Mucosa of rectum (tissue), 2 donors: Measurements from ENCODE around the gene BCCIP.

Experiments used
- H3K27ac ChIP-seq, 2 donors: one replicate each; pipeline ENCODE4 v1.7.0; 2013; ENCODE audit warnings: inconsistent platforms in 2 of 2, low read depth in 2 of 2, low read length in 2 of 2
- H3K27me3 ChIP-seq, 2 donors: one replicate each; pipeline ENCODE4 v1.7.0; 2013; ENCODE audit warnings: low read length in 2 of 2; ENCODE audit not compliant: control insufficient read depth in 2 of 2, insufficient read depth in 2 of 2
- H3K36me3 ChIP-seq, 2 donors: one replicate each; pipeline ENCODE4 v1.7.0; 2013; ENCODE audit warnings: low read length in 2 of 2; ENCODE audit not compliant: control insufficient read depth in 2 of 2, insufficient read depth in 2 of 2
- H3K4me1 ChIP-seq, 2 donors: one replicate each; pipeline ENCODE4 v1.7.0; 2013; ENCODE audit warnings: low read length in 2 of 2, mild to moderate bottlenecking in 1 of 2; ENCODE audit not compliant: control insufficient read depth in 2 of 2, insufficient read depth in 2 of 2
- H3K4me3 ChIP-seq, 2 donors: one replicate each; pipeline ENCODE4 v1.7.0; 2013; ENCODE audit warnings: low read length in 2 of 2
- H3K9ac ChIP-seq, 2 donors: one replicate each; pipeline ENCODE4 v1.7.0; 2013; ENCODE audit warnings: low read length in 2 of 2, low read depth in 1 of 2, mild to moderate bottlenecking in 1 of 2
- H3K9me3 ChIP-seq, 2 donors: one replicate each; pipeline ENCODE4 v1.7.0; 2013; ENCODE audit warnings: low read length in 2 of 2; ENCODE audit not compliant: control insufficient read depth in 2 of 2
- donor health status: healthy.
- donor health status: Normal muscosa, but diverticular disease.

BCCIP gene

GRCh38 chr10:125782616-125783015 lies 40.7 kb upstream of the BCCIP start:
- Histone ChIP-seq H3K9ac (no peak overlapping the region), H3K27me3 (no peaks in the 10 kb centered on the region), H3K4me3 (no peak overlapping the region), H3K27ac (no peak overlapping the region), H3K9me3 (no peaks in the 10 kb centered on the region), H3K4me1 (no peaks in the 10 kb centered on the region), H3K36me3 (no peaks in the 10 kb centered on the region)

- no peak overlapping the region for H3K27ac ChIP-seq
- H3K9ac ChIP-seq, result no peak overlapping the region
- no peaks in the 10 kb centered on the region for H3K9me3 ChIP-seq
- H3K4me3 ChIP-seq, result no peak overlapping the region
- H3K27me3 ChIP-seq, result no peaks in the 10 kb centered on the region
- H3K36me3 ChIP-seq, result peaks cover 0 to 4% of the 10 kb centered on the region in 2 donors
- no peaks in the 10 kb centered on the region for H3K4me1 ChIP-seq
Observed at GRCh38 chr10:125783408-125783807, 39.9 kb upstream of the BCCIP start.

GRCh38 chr10:125783957-125784356 lies 39.4 kb upstream of the BCCIP start:
- Histone ChIP-seq H3K9ac (no peak overlapping the region), H3K27ac (no peak overlapping the region), H3K4me3 (no peak overlapping the region), H3K9me3 (no peaks in the 10 kb centered on the region), H3K4me1 (no peaks in the 10 kb centered on the region), H3K27me3 (no peaks in the 10 kb centered on the region), H3K36me3 (peaks cover 0 to 4% of the 10 kb centered on the region in 2 donors)

- peaks cover 0 to 11% of the 10 kb centered on the region in 2 donors for H3K36me3 ChIP-seq
- no peak overlapping the region for H3K9ac ChIP-seq
- H3K4me3 ChIP-seq, result no peak overlapping the region
Observed at GRCh38 chr10:125785791-125786190, 37.6 kb upstream of the BCCIP start.

GRCh38 chr10:125788156-125789034 lies 35.0 kb upstream of the BCCIP start:
- Histone ChIP-seq H3K4me3 (no peak overlapping the region), H3K9me3 (no peaks in the 10 kb centered on the region), H3K27ac (no peak overlapping the region), H3K36me3 (peaks cover 8 to 21% of the 10 kb centered on the region in 2 donors), H3K9ac (no peak overlapping the region), H3K27me3 (no peaks in the 10 kb centered on the region), H3K4me1 (no peaks in the 10 kb centered on the region)

More at GRCh38 chr10:125785791-125786190, 37.6 kb upstream of the BCCIP start:
- Histone ChIP-seq H3K4me1 (no peaks in the 10 kb centered on the region), H3K27ac (no peak overlapping the region), H3K27me3 (no peaks in the 10 kb centered on the region), H3K9me3 (no peaks in the 10 kb centered on the region)

- no peaks in the 10 kb centered on the region for H3K4me1 ChIP-seq
- no peaks in the 10 kb centered on the region for H3K9me3 ChIP-seq
- H3K27me3 ChIP-seq, result no peaks in the 10 kb centered on the region
- peaks cover 20 to 48% of the 10 kb centered on the region in 2 donors for H3K36me3 ChIP-seq
- H3K27ac ChIP-seq, result no peak overlapping the region
- H3K4me3 ChIP-seq, result no peak overlapping the region
- H3K9ac ChIP-seq, result no peak overlapping the region
Observed at GRCh38 chr10:125792342-125793300, 30.7 kb upstream of the BCCIP start.

GRCh38 chr10:125795128-125795527 lies 28.2 kb upstream of the BCCIP start:
- Histone ChIP-seq H3K27ac (no peak overlapping the region), H3K36me3 (peaks cover 20 to 45% of the 10 kb centered on the region in 2 donors), H3K9ac (no peak overlapping the region), H3K27me3 (no peaks in the 10 kb centered on the region), H3K4me3 (no peak overlapping the region), H3K9me3 (no peaks in the 10 kb centered on the region), H3K4me1 (no peaks in the 10 kb centered on the region)

GRCh38 chr10:125795637-125796190 lies 27.6 kb upstream of the BCCIP start:
- H3K9me3 ChIP-seq, result no peaks in the 10 kb centered on the region
- H3K36me3 ChIP-seq, result peaks cover 20 to 45% of the 10 kb centered on the region in 2 donors
- H3K9ac ChIP-seq, result no peak overlapping the region
- no peaks in the 10 kb centered on the region for H3K4me1 ChIP-seq
- H3K4me3 ChIP-seq, result no peak overlapping the region
- peak overlapping the region in 1 of 2 donors; percentile 16 for H3K27ac ChIP-seq
- H3K27me3 ChIP-seq, result no peaks in the 10 kb centered on the region

GRCh38 chr10:125797424-125797823 lies 25.9 kb upstream of the BCCIP start:
- Histone ChIP-seq H3K27ac (no peak overlapping the region), H3K9me3 (no peaks in the 10 kb centered on the region), H3K27me3 (no peaks in the 10 kb centered on the region), H3K9ac (no peak overlapping the region), H3K4me3 (no peak overlapping the region), H3K36me3 (peaks cover 13 to 44% of the 10 kb centered on the region in 2 donors), H3K4me1 (no peaks in the 10 kb centered on the region)
